Panc1 (cell line): ENCODE results near the gene KRTAP4-6. TPM values are rescaled to one million over a fixed set of nuclear protein-coding genes. Genes with fewer than 3 reads are reported as not detected.
"Not testable (repeated sequence)": the region's sequence is repeated elsewhere in the genome, so short reads cannot be mapped to it uniquely, and the experiment has no call there.

Source experiments
- ATAC-seq: fragments of 200-7000 bp; cut with Tn5 transposase; 2 replicates; pipeline ENCODE4 v1.9.1; 2020; ENCODE audit warnings: mild to moderate bottlenecking, moderate library complexity
- BruUV-seq: library from RNA; stranded (reverse); fragments of 400-500 nt; replicated peaks from 2 replicates; lab custom pipeline; 2021; lab: Mats Ljungman, UMichigan
- CTCF ChIA-PET: fragments of 300-600 bp; sonication (Branson Sonifier 250); formaldehyde crosslinking; loops from one replicate; lab custom pipeline; 2022; ENCODE audit warnings: antibody characterized with exemption; lab: Charles Lee
- POLR2A ChIA-PET: fragments of 300-600 bp; sonication (Branson Sonifier 250); formaldehyde crosslinking; loops from one replicate; lab custom pipeline; 2022; ENCODE audit warnings: antibody characterized with exemption; lab: Charles Lee
- DNase-seq: peaks from one replicate; pipeline ENCODE4 v3.0.0-alpha.2; 2010; ENCODE audit warnings: low read depth, low spot score
- H3K27ac ChIP-seq: 2 replicates; pipeline ENCODE4 v1.5.1; 2011; ENCODE audit warnings: mild to moderate bottlenecking, low read length, inconsistent platforms
- H3K27me3 ChIP-seq: fragments of 200-500 bp; sonication (Bioruptor generic); 2 replicates; pipeline ENCODE4 v1.6.0; 2014; ENCODE audit warnings: low read length, inconsistent platforms; ENCODE audit not compliant: control insufficient read depth, insufficient read depth
- H3K36me3 ChIP-seq: fragments of 200-500 bp; sonication (Bioruptor generic); 2 replicates; pipeline ENCODE4 v1.5.1; 2014; ENCODE audit warnings: inconsistent platforms, mild to moderate bottlenecking, low read length, moderate library complexity; ENCODE audit not compliant: control insufficient read depth, insufficient read depth
- H3K4me1 ChIP-seq: 2 replicates; pipeline ENCODE4 v1.5.1; 2011; ENCODE audit warnings: inconsistent platforms, mild to moderate bottlenecking, low read length, moderate library complexity; ENCODE audit not compliant: control insufficient read depth, insufficient read depth
- H3K4me3 ChIP-seq, 2 experiments: 2 replicates each; pipeline ENCODE4 v1.5.1; 2011 to 2012; ENCODE audit warnings: low read depth in 2 of 2, low read length in 2 of 2, mild to moderate bottlenecking in 2 of 2, inconsistent platforms in 1 of 2, moderate library complexity in 1 of 2
- H3K9me3 ChIP-seq: fragments of 200-500 bp; sonication (Bioruptor generic); 2 replicates; pipeline ENCODE4 v1.5.1; 2014; ENCODE audit warnings: low read depth, mild to moderate bottlenecking, inconsistent platforms, low read length, moderate library complexity; ENCODE audit not compliant: control insufficient read depth, insufficient read depth
- CTCF ChIP-seq: fragments of 450-650 bp; IDR thresholded peaks from 2 replicates; pipeline ENCODE4 v1.5.1; 2017; ENCODE audit warnings: mild to moderate bottlenecking
- REST ChIP-seq, 2 experiments: IDR thresholded peaks; 2 replicates each; pipeline ENCODE4 v1.6.1; 2011 to 2012; ENCODE audit warnings: low read depth in 2 of 2, control low read depth in 1 of 2, low read length in 1 of 2, mild to moderate bottlenecking in 1 of 2, moderate library complexity in 1 of 2; ENCODE audit not compliant: insufficient read depth in 1 of 2
- SIN3A ChIP-seq: IDR thresholded peaks from 2 replicates; pipeline ENCODE4 v1.6.1; 2012; ENCODE audit warnings: low read depth, mild to moderate bottlenecking, low read length, moderate library complexity, borderline replicate concordance; ENCODE audit not compliant: insufficient read depth
- in situ Hi-C: cut with HindIII; loops from 2 replicates; pipeline ENCODE4 v1.10.0; 2016; ENCODE audit warnings: low sequenced_read_pairs, low pct_unique_long_range_greater_than_20kb
- intact Hi-C: fragments of 100-400 bp; cut with micrococcal nuclease; formaldehyde crosslinking; loops from one replicate; pipeline ENCODE4 v1.10.0; 2022; ENCODE audit not compliant: unreplicated experiment
- total RNA-seq: library from RNA; stranded (reverse); gene quantifications from one replicate; pipeline ENCODE4 v1.2.1, GENCODE V29; 2021; ENCODE audit not compliant: unreplicated experiment

Gene KRTAP4-6
- total RNA-seq, 1 experiment from 2014 or later, result not detected

- DNase-seq (no peak), ATAC-seq (no peak)
- BruUV-seq, result no TSS peak
- TF ChIP-seq CTCF, result no peak
- no peak for TF ChIP-seq SIN3A
- POLR2A ChIA-PET, result no interaction called here
- intact Hi-C loops, result no loop called here
- no peaks in the 10 kb centered on the region for H3K4me1 ChIP-seq
- H3K36me3 ChIP-seq, result no peaks in the 10 kb centered on the region
- no peaks in the 10 kb centered on the region for H3K9me3 ChIP-seq
- H3K27ac ChIP-seq, result no peak overlapping the region
- in situ Hi-C loops, result no loop called here
- no peak overlapping the region for H3K4me3 ChIP-seq
- CTCF ChIA-PET, result no interaction called here
- H3K27me3 ChIP-seq, result no peaks in the 10 kb centered on the region
Measured at GRCh38 chr17:41150026-41150425, 9.7 kb upstream of the KRTAP4-6 start.

GRCh38 chr17:41149652-41149985 lies 9.3 kb upstream of the KRTAP4-6 start, which contains the start of gene KRTAP4-5:
Gene KRTAP4-5, minus strand, starts transcription at chr17:41149825. Its CDS starts 58 bp downstream, at chr17:41149767.
- no peaks in the 10 kb centered on the region for H3K9me3 ChIP-seq
- ChIA-PET POLR2A (no interaction called here), CTCF (no interaction called here)
- no TSS peak for BruUV-seq
- 0 out of 4 replicates have a peak, but pooled peaks of 1 of the 2 experiments have one; percentile 30 for TF ChIP-seq REST (IDR thresholded peaks at IDR 0.05; ENCODE audit: insufficient read depth in 1 of 2, low read depth in 2 of 2, low read length in 1 of 2)
- no peak for TF ChIP-seq SIN3A
- H3K4me1 ChIP-seq, result no peaks in the 10 kb centered on the region
- DNase-seq (no peak), ATAC-seq (no peak)
- no peaks in the 10 kb centered on the region for H3K27me3 ChIP-seq
- in situ Hi-C loops (no loop called here), intact Hi-C loops (no loop called here)
- no peak within 1 kb of the TSS for H3K27ac ChIP-seq
- H3K36me3 ChIP-seq, result no peaks in the 10 kb centered on the region
- no peak within 1 kb of the TSS for H3K4me3 ChIP-seq

GRCh38 chr17:41148971-41149651 lies 8.8 kb upstream of the KRTAP4-6 start:
- intact Hi-C loops, ATAC-seq, H3K36me3 ChIP-seq, H3K4me3 ChIP-seq, H3K9me3 ChIP-seq, H3K27ac ChIP-seq, H3K4me1 ChIP-seq, BruUV-seq, DNase-seq, in situ Hi-C loops, H3K27me3 ChIP-seq: not testable (repeated sequence)
- ChIA-PET POLR2A (interaction anchor here (0.6 kb wide), 1 partner anchor 110 kb away, joined by 3 read pairs; no protein-coding TSS in a partner anchor), CTCF (interaction anchor here (0.5 kb wide), 1 partner anchor 703 kb away, joined by 4 read pairs; no protein-coding TSS in a partner anchor)
